GM21360 (cell line): ENCODE data around the gene ANKRD27.
"Not testable (repeated sequence)": the region's sequence is repeated elsewhere in the genome, so short reads cannot be mapped to it uniquely, and the experiment has no call there.

ENCODE experiments used
- ATAC-seq: cut with Tn5 transposase; IDR thresholded peaks from one replicate; pipeline ENCODE4 v1.9.1; 2021; ENCODE audit warnings: mild to moderate bottlenecking, moderate library complexity; ENCODE audit not compliant: unreplicated experiment

The ANKRD27 gene

GRCh38 chr19:32656379-32656778, 18.6 kb downstream of the ANKRD27 start:
- ATAC-seq, result not testable (repeated sequence)

GRCh38 chr19:32653599-32653915, 21.4 kb downstream of the ANKRD27 start:
- ATAC-seq, result no peak

- ATAC-seq, result no peak
These were observed 21.9 kb downstream of the ANKRD27 start for GRCh38 chr19:32652894-32653598.

- not testable (repeated sequence) for ATAC-seq
These were observed 22.6 kb downstream of the ANKRD27 start for GRCh38 chr19:32652331-32652730.

- no peak for ATAC-seq
These were observed 23.2 kb downstream of the ANKRD27 start for GRCh38 chr19:32651729-32652140.

- ATAC-seq, result no peak
These were observed 24.3 kb downstream of the ANKRD27 start for GRCh38 chr19:32650671-32651070.

GRCh38 chr19:32649751-32650150, 25.2 kb downstream of the ANKRD27 start:
- no peak for ATAC-seq

- ATAC-seq, result no peak
These were observed 27.6 kb downstream of the ANKRD27 start for GRCh38 chr19:32647361-32647760.

GRCh38 chr19:32646556-32646955, 28.4 kb downstream of the ANKRD27 start:
- no peak for ATAC-seq

- ATAC-seq, result no peak
These were observed 32.2 kb downstream of the ANKRD27 start for GRCh38 chr19:32642771-32643170.

GRCh38 chr19:32638625-32639024, 36.4 kb downstream of the ANKRD27 start:
- no peak for ATAC-seq

- ATAC-seq, result no peak
These were observed 37.5 kb downstream of the ANKRD27 start for GRCh38 chr19:32637480-32637879.

GRCh38 chr19:32631381-32631780, 43.6 kb downstream of the ANKRD27 start:
- ATAC-seq, result no peak

GRCh38 chr19:32630338-32630737, 44.6 kb downstream of the ANKRD27 start:
- no peak for ATAC-seq

- ATAC-seq, result no peak
These were observed 47.2 kb downstream of the ANKRD27 start for GRCh38 chr19:32627714-32628270.

- ATAC-seq, result no peak
These were observed 48.0 kb downstream of the ANKRD27 start for GRCh38 chr19:32626969-32627368.

GRCh38 chr19:32624410-32624809, 50.6 kb downstream of the ANKRD27 start:
- no peak for ATAC-seq

- no peak for ATAC-seq
These were observed 53.0 kb downstream of the ANKRD27 start for GRCh38 chr19:32622002-32622401.

GRCh38 chr19:32619051-32619685, 55.8 kb downstream of the ANKRD27 start:
- no peak for ATAC-seq

- ATAC-seq, result no peak
These were observed 59.4 kb downstream of the ANKRD27 start for GRCh38 chr19:32615569-32615968.

GRCh38 chr19:32614916-32615315, 60.1 kb downstream of the ANKRD27 start:
- ATAC-seq, result no peak

- no peak for ATAC-seq
These were observed 62.0 kb downstream of the ANKRD27 start for GRCh38 chr19:32613008-32613407.
